Activated B cell treated with CpG ODN at 0.5 μM for 24 hours (primary cell): ENCODE measurements around the gene SEC62. TPM values are rescaled to one million over a fixed set of nuclear protein-coding genes. Genes with fewer than 3 reads are reported as not detected.
A peak's percentile ranks its signal among the peaks of the same experiment; 100 is the strongest.

Experiments
- ATAC-seq: fragments of 200-7000 bp; cut with Tn5 transposase; one replicate; pipeline ENCODE4 v1.10.0; 2021; ENCODE audit warnings: low read depth, mild to moderate bottlenecking, moderate library complexity
- CTCF ChIA-PET: fragments of 350-600 bp; sonication (Branson Sonifier 250); formaldehyde crosslinking; loops from one replicate; lab custom pipeline; 2021; ENCODE audit warnings: antibody characterized with exemption; lab: Charles Lee
- POLR2A ChIA-PET: fragments of 350-600 bp; sonication (Branson Sonifier 250); formaldehyde crosslinking; loops from one replicate; lab custom pipeline; 2021; ENCODE audit warnings: antibody characterized with exemption; lab: Charles Lee
- DNase-seq: peaks from one replicate; pipeline ENCODE4 v3.0.0; 2022
- H3K27ac Mint-ChIP-seq: one replicate; pipeline ENCODE4 v1.8.0; 2020; ENCODE audit warnings: mixed read lengths
- H3K27me3 Mint-ChIP-seq: one replicate; pipeline ENCODE4 v1.8.0; 2021; ENCODE audit warnings: mixed read lengths
- H3K36me3 Mint-ChIP-seq: one replicate; pipeline ENCODE4 v1.8.0; 2021; ENCODE audit warnings: low read depth, mixed read lengths
- H3K4me1 Mint-ChIP-seq: one replicate; pipeline ENCODE4 v1.8.0; 2021; ENCODE audit warnings: mixed read lengths
- H3K4me3 Mint-ChIP-seq: one replicate; pipeline ENCODE4 v1.8.0; 2020; ENCODE audit warnings: mild to moderate bottlenecking, mixed read lengths
- H3K9me3 Mint-ChIP-seq: one replicate; pipeline ENCODE4 v1.8.0; 2020; ENCODE audit warnings: mixed read lengths
- CTCF ChIP-seq: fragments of 200-600 bp; IDR thresholded peaks from one replicate; pipeline ENCODE4 v1.8.0; 2022; ENCODE audit warnings: antibody characterized with exemption, mild to moderate bottlenecking
- intact Hi-C: fragments of 100-400 bp; cut with micrococcal nuclease; formaldehyde crosslinking; loops from one replicate; pipeline ENCODE4 v1.15.1; 2024
- total RNA-seq: library from RNA; stranded (reverse); gene quantifications from 2 replicates; pipeline ENCODE4 v1.2.3, GENCODE V29; 2022

Gene SEC62
- total RNA-seq, 1 donor from 2014 or later: 165 TPM

DNA sequence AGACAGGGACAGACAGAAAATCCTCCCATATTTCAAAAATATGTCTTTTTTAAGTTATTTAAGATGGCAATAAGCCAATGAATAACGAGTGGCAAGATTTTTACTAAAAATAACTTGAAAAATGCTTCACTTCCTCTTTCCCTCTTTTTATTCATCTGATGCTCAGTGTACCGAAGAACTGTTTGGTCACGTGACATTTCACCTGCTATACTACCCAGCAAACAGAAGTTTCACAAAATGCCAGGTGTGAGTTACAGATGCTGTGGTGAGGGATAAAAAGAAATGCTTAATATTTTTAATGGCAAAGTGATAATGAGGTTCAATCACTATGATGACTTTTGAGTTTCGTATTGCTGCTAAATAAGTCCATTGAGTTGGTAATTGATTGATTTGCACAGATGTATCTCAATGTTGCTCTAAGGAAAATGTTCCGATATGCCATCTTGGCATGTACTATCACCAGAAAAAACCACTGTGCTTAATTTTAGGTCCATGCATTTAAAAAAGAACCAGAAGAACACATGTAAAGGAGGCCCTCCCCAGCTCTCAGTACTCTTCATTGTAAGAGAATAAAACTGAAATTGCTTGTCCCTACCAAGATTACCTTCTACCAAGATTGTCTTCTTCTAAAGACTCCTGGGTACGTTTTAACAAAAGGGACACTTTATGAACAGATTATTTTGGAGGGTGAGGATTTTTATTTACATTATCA lies 26.0 kb upstream of the SEC62 start:
- peak; percentile 59 for ATAC-seq
- H3K27ac Mint-ChIP-seq: peak overlapping the region; percentile 94
- CTCF ChIA-PET: interaction anchor here (0.6 to 2.0 kb wide), 3 partner anchors 9 to 36 kb away, joined by 3 to 6 read pairs (median 5); partner anchors contain the start of gene SEC62
- no peaks in the 10 kb centered on the region for H3K36me3 Mint-ChIP-seq
- H3K4me1 Mint-ChIP-seq: peaks cover 75% of the 10 kb centered on the region
- no peaks in the 10 kb centered on the region for H3K9me3 Mint-ChIP-seq
- intact Hi-C loops: loop anchor here (1.0 to 2.0 kb wide), 3 partner anchors 8 to 76 kb away; no protein-coding TSS in a partner anchor
- DNase-seq: no peak
- POLR2A ChIA-PET: interaction anchor here (1.0 to 14.4 kb wide), 9 partner anchors 7 to 177 kb away, joined by 3 to 305 read pairs (median 5); partner anchors contain the start of genes LRRC34, LRRIQ4 and SEC62
- H3K27me3 Mint-ChIP-seq: no peaks in the 10 kb centered on the region
- TF ChIP-seq CTCF: no peak
- peak overlapping the region; percentile 68 for H3K4me3 Mint-ChIP-seq

GRCh38 chr3:169945313-169945712 lies 21.3 kb upstream of the SEC62 start:
- peak; percentile 54 for DNase-seq
- POLR2A ChIA-PET: interaction anchor here (0.8 to 14.4 kb wide), 11 partner anchors 10 to 923 kb away, joined by 3 to 305 read pairs (median 5); partner anchors contain the start of genes MYNN, SEC62 and SKIL

DNA sequence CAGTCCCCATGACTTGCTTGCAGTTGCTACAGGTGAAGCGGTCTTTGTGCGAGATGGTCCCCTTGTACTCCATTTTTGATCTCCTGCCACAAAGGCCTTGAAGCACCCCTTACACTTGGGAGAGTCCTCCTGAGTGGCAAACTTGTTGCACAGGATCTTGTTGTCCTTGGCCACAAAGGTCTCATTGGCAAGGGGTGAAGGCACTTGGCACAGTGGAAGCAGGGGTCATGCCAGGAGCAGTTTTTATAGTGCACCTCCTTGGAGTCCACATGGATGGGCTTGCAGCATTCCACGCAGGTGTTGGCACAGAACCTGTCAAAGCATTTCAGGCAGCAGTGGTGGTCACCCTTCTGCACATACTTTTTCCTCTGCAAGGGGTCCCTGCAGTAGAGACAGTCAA lies 20.3 kb upstream of the SEC62 start:
- H3K4me3 Mint-ChIP-seq: no peak overlapping the region
- H3K9me3 Mint-ChIP-seq: peaks cover 3% of the 10 kb centered on the region
- POLR2A ChIA-PET: interaction anchor here (0.9 to 14.4 kb wide), 6 partner anchors 7 to 108 kb away, joined by 3 to 305 read pairs (median 46); partner anchors contain the start of gene SEC62
- TF ChIP-seq CTCF: no peak
- DNase-seq: no peak
- no peak for ATAC-seq
- intact Hi-C loops: no loop called here
- CTCF ChIA-PET: interaction anchor here (2.0 to 4.4 kb wide), 2 partner anchors 16 to 20 kb away, joined by 11 to 29 read pairs; partner anchors contain the start of gene SEC62
- H3K27me3 Mint-ChIP-seq: no peaks in the 10 kb centered on the region
- H3K27ac Mint-ChIP-seq: peak overlapping the region; percentile 93
- H3K36me3 Mint-ChIP-seq: no peaks in the 10 kb centered on the region
- peaks cover 88% of the 10 kb centered on the region for H3K4me1 Mint-ChIP-seq

More at GRCh38 chr3:169945313-169945712, 21.3 kb upstream of the SEC62 start:
- TF ChIP-seq CTCF: no peak
- ATAC-seq: peak; percentile 91
- no peaks in the 10 kb centered on the region for H3K27me3 Mint-ChIP-seq
- no peaks in the 10 kb centered on the region for H3K36me3 Mint-ChIP-seq
- CTCF ChIA-PET: interaction anchor here (0.9 to 1.4 kb wide), 5 partner anchors 14 to 80 kb away, joined by 3 to 7 read pairs (median 6); partner anchors contain the start of gene SEC62
- peaks cover 93% of the 10 kb centered on the region for H3K4me1 Mint-ChIP-seq
- intact Hi-C loops: loop anchor here (1.0 kb wide), 5 partner anchors 9 to 408 kb away; partner anchors contain the start of gene SEC62
- H3K4me3 Mint-ChIP-seq: peak overlapping the region; percentile 68
- H3K9me3 Mint-ChIP-seq: peaks cover 3% of the 10 kb centered on the region
- H3K27ac Mint-ChIP-seq: peak overlapping the region; percentile 93

DNA sequence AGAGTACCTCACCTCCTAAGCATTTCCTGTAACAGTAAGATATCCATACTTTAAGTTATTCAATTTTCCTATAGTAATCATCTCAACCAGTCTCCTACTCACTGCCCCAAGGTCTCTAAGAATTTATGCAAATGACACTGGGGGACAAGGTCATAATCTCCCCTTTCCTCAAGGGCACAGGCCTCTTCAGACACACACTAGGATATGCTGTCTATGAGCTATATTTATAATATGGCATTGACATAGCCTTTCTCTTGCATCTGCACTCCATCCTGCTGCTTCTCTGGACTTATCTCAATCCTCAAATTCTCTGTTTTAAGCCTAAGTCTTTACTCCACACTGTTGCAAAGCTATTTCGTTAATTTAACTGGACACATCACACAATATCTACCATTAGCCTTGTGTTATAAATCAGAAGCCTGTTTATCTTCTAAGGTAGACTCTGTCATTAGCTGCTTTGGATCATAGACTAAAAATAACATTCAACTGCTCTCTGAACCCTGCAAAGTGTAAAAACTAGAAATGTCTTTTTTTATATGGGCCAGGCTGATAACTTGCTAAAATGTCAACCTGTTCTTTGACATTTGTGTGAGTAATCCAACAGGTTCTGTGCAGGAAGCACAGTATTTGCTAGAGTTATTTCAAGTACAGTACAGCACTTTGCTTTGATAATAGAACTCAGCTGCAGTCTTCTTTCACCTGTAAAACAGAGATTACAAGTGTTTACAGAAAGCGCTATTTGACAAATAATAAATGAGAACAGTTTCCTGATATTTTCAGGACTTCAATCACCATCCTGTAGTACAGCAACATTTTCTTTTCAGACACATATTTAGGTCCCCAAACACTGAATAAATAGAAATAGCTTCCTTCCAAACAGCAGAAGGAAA lies 17.8 kb upstream of the SEC62 start:
- CTCF ChIA-PET: interaction anchor here (1.2 to 4.4 kb wide), 4 partner anchors 15 to 72 kb away, joined by 3 to 29 read pairs (median 4); partner anchors contain the start of gene SEC62
- intact Hi-C loops: no loop called here
- peaks cover 85% of the 10 kb centered on the region for H3K4me1 Mint-ChIP-seq
- no peaks in the 10 kb centered on the region for H3K36me3 Mint-ChIP-seq
- H3K4me3 Mint-ChIP-seq: no peak overlapping the region
- H3K27me3 Mint-ChIP-seq: no peaks in the 10 kb centered on the region
- peak overlapping the region; percentile 66 for H3K27ac Mint-ChIP-seq
- DNase-seq (no peak), ATAC-seq (no peak)
- peaks cover 3% of the 10 kb centered on the region for H3K9me3 Mint-ChIP-seq
- no peak for TF ChIP-seq CTCF
- POLR2A ChIA-PET: interaction anchor here (0.7 to 14.4 kb wide), 6 partner anchors 9 to 185 kb away, joined by 3 to 305 read pairs (median 11); partner anchors contain the start of gene SEC62
